ENCODE measurements around the gene AVEN.

AVEN gene

GRCh38 chr15:34012461-34013028 lies 26.5 kb downstream of the AVEN start:
- Histone ChIP-seq H3K9ac (ENCODE audit: low read depth, low read length, poor library complexity, severe bottlenecking) (no peak overlapping the region), H3K27me3 (ENCODE audit: insufficient read depth, low read length, poor library complexity, severe bottlenecking) (no peaks in the 10 kb centered on the region), H2AFZ (ENCODE audit: low read length) (no peak overlapping the region), H3F3A (ENCODE audit: low read depth) (no peaks in the 10 kb centered on the region), H3K36me3 (ENCODE audit: insufficient read depth, low read length) (no peaks in the 10 kb centered on the region), H3K4me3 (ENCODE audit: low read length, poor library complexity, severe bottlenecking) (no peak overlapping the region), H4K20me1 (ENCODE audit: insufficient read depth, low read length, poor library complexity, severe bottlenecking) (no peaks in the 10 kb centered on the region), H3K9me3 (ENCODE audit: insufficient read depth, low read depth, low read length) (no peaks in the 10 kb centered on the region), H3K9me2 (replicated peaks; ENCODE audit: low read depth, low read length) (no peaks in the 10 kb centered on the region), H3K4me2 (ENCODE audit: low read depth, low read length, poor library complexity, severe bottlenecking) (no peak overlapping the region), H3K4me1 (ENCODE audit: insufficient read depth, low read length, poor library complexity, severe bottlenecking) (no peaks in the 10 kb centered on the region), H3K79me2 (ENCODE audit: insufficient read depth, low read length) (no peaks in the 10 kb centered on the region)
- no peak for TF ChIP-seq EZH2phosphoT487 (IDR thresholded peaks at IDR 0.05; ENCODE audit: borderline replicate concordance)
- TF ChIP-seq CTCF (conservative IDR thresholded peaks at IDR 0.05; ENCODE audit: low read length): no peak

GRCh38 chr15:34011481-34011880 lies 27.5 kb downstream of the AVEN start:
- Histone ChIP-seq H3F3A (ENCODE audit: low read depth) (no peaks in the 10 kb centered on the region), H3K9me2 (replicated peaks; ENCODE audit: low read depth, low read length) (no peaks in the 10 kb centered on the region), H3K4me3 (ENCODE audit: low read length, poor library complexity, severe bottlenecking) (no peak overlapping the region), H3K9me3 (ENCODE audit: insufficient read depth, low read depth, low read length) (no peaks in the 10 kb centered on the region), H3K79me2 (ENCODE audit: insufficient read depth, low read length) (no peaks in the 10 kb centered on the region), H3K36me3 (ENCODE audit: insufficient read depth, low read length) (no peaks in the 10 kb centered on the region), H3K4me2 (ENCODE audit: low read depth, low read length, poor library complexity, severe bottlenecking) (peak overlapping the region; percentile 3), H4K20me1 (ENCODE audit: insufficient read depth, low read length, poor library complexity, severe bottlenecking) (no peaks in the 10 kb centered on the region), H3K9ac (ENCODE audit: low read depth, low read length, poor library complexity, severe bottlenecking) (no peak overlapping the region), H3K4me1 (ENCODE audit: insufficient read depth, low read length, poor library complexity, severe bottlenecking) (no peaks in the 10 kb centered on the region), H2AFZ (ENCODE audit: low read length) (no peak overlapping the region), H3K27me3 (ENCODE audit: insufficient read depth, low read length, poor library complexity, severe bottlenecking) (no peaks in the 10 kb centered on the region)
- TF ChIP-seq EZH2phosphoT487 (IDR thresholded peaks at IDR 0.05; ENCODE audit: borderline replicate concordance): no peak
- no peak for TF ChIP-seq CTCF (conservative IDR thresholded peaks at IDR 0.05; ENCODE audit: low read length)

GRCh38 chr15:34010921-34011320 lies 28.1 kb downstream of the AVEN start:
- Histone ChIP-seq H3K9me2 (replicated peaks; ENCODE audit: low read depth, low read length) (no peaks in the 10 kb centered on the region), H3K4me1 (ENCODE audit: insufficient read depth, low read length, poor library complexity, severe bottlenecking) (no peaks in the 10 kb centered on the region), H3F3A (ENCODE audit: low read depth) (no peaks in the 10 kb centered on the region), H4K20me1 (ENCODE audit: insufficient read depth, low read length, poor library complexity, severe bottlenecking) (no peaks in the 10 kb centered on the region), H3K79me2 (ENCODE audit: insufficient read depth, low read length) (no peaks in the 10 kb centered on the region), H3K9ac (ENCODE audit: low read depth, low read length, poor library complexity, severe bottlenecking) (no peak overlapping the region), H3K4me3 (ENCODE audit: low read length, poor library complexity, severe bottlenecking) (no peak overlapping the region), H3K27me3 (ENCODE audit: insufficient read depth, low read length, poor library complexity, severe bottlenecking) (no peaks in the 10 kb centered on the region), H2AFZ (ENCODE audit: low read length) (no peak overlapping the region), H3K4me2 (ENCODE audit: low read depth, low read length, poor library complexity, severe bottlenecking) (no peak overlapping the region), H3K9me3 (ENCODE audit: insufficient read depth, low read depth, low read length) (no peaks in the 10 kb centered on the region), H3K36me3 (ENCODE audit: insufficient read depth, low read length) (no peaks in the 10 kb centered on the region)
- TF ChIP-seq EZH2phosphoT487 (IDR thresholded peaks at IDR 0.05; ENCODE audit: borderline replicate concordance) (no peak), CTCF (conservative IDR thresholded peaks at IDR 0.05; ENCODE audit: low read length) (no peak)
